Esophagus muscularis mucosa (tissue), 4 donors: Measurements from ENCODE around the gene CLEC16A. TPM values are rescaled to one million over a fixed set of nuclear protein-coding genes. Genes with fewer than 3 reads are reported as not detected.

Experiments used
- DNase-seq: peaks from one replicate; pipeline ENCODE4 v3.0.0-alpha.2; 2017; ENCODE audit errors: extremely low spot score
- H3K27ac ChIP-seq, 4 donors: fragments of 200-600 bp; sonication (generic); replicated peaks in 1 of 4; 1 replicate in 3 of 4; 2 replicates in 1 of 4; pipeline ENCODE4 v1.5.1; 2016 to 2019; ENCODE audit warnings: mild to moderate bottlenecking in 1 of 4
- H3K27me3 ChIP-seq, 4 donors: fragments of 200-600 bp; sonication (generic); one replicate each; pipeline versions ENCODE4 v1.5.1 to v1.6.0; 2016 to 2019
- H3K36me3 ChIP-seq, 4 donors: fragments of 200-600 bp; sonication (generic); one replicate each; pipeline ENCODE4 v1.5.1; 2016 to 2019
- H3K4me1 ChIP-seq, 4 donors: fragments of 200-600 bp; sonication (generic); one replicate each; pipeline ENCODE4 v1.5.1; 2016 to 2019
- H3K4me3 ChIP-seq, 4 donors: fragments of 200-600 bp; sonication (generic); 1 replicate in 2 of 4; 2 replicates in 2 of 4; pipeline ENCODE4 v1.5.1; 2016 to 2019; ENCODE audit warnings: mild to moderate bottlenecking in 4 of 4, moderate library complexity in 1 of 4
- H3K9me3 ChIP-seq, 4 donors: fragments of 200-600 bp; sonication (generic); 1 replicate in 3 of 4; 2 replicates in 1 of 4; pipeline ENCODE4 v1.5.1; 2016 to 2019
- CTCF ChIP-seq, 3 experiments: fragments of 200-600 bp in 2 of 3; fragments of 450-650 bp in 1 of 3; sonication (generic) in 2 of 3; IDR thresholded peaks; one replicate each; pipeline ENCODE4 v1.5.1; 2017 to 2019; ENCODE audit warnings: antibody characterized with exemption in 3 of 3, mild to moderate bottlenecking in 2 of 3, moderate library complexity in 1 of 3
- EP300 ChIP-seq: sonication (generic); formaldehyde crosslinking; IDR thresholded peaks from one replicate; pipeline ENCODE4 v1.6.1; 2017; ENCODE audit warnings: antibody characterized with exemption
- POLR2A ChIP-seq: fragments of 450-650 bp; IDR thresholded peaks from one replicate; pipeline ENCODE4 v1.6.1; 2017; ENCODE audit warnings: antibody characterized with exemption, moderate library complexity, mild to moderate bottlenecking, low read depth
- POLR2AphosphoS5 ChIP-seq, 2 donors: sonication (generic); formaldehyde crosslinking; IDR thresholded peaks; one replicate each; pipeline ENCODE4 v1.6.1; 2017; ENCODE audit warnings: antibody characterized with exemption in 2 of 2
- WGBS: methylation state at CpG from one replicate; pipeline ENCODE4 v1.1.5; 2018; 5-methylcytosine and 5-hydroxymethylcytosine counted together
- intact Hi-C: fragments of 100-400 bp; cut with DNase I; formaldehyde crosslinking; loops from one replicate; pipeline ENCODE4 v1.15.1; 2023
- total RNA-seq, 4 donors: library from RNA; depleted of rRNA; stranded (reverse); fragments of >200 nt; gene quantifications; one replicate each; pipeline versions ENCODE4 v1.1.0 to v1.2.1, GENCODE V29; 2016

The CLEC16A gene
- total RNA-seq, 4 donors from 2014 or later = 22.3 to 34.7 (median 29.2) TPM

GRCh38 chr16:11138022-11138768 lies 193.8 kb downstream of the CLEC16A start:
- H3K27ac ChIP-seq = no peak overlapping the region
- intact Hi-C loops = no loop called here
- TF ChIP-seq EP300 = no peak
- peaks cover 35 to 47% (median 46%) of the 10 kb centered on the region in 4 donors for H3K4me1 ChIP-seq
- H3K4me3 ChIP-seq = no peak overlapping the region
- H3K9me3 ChIP-seq = no peaks in the 10 kb centered on the region
- 94% methylated on average over 13 of the region's 14 CpGs for WGBS
- DNase-seq = no peak
- no peaks in the 10 kb centered on the region for H3K27me3 ChIP-seq
- H3K36me3 ChIP-seq = peaks cover 0 to 4% (median 0%) of the 10 kb centered on the region in 4 donors

DNA sequence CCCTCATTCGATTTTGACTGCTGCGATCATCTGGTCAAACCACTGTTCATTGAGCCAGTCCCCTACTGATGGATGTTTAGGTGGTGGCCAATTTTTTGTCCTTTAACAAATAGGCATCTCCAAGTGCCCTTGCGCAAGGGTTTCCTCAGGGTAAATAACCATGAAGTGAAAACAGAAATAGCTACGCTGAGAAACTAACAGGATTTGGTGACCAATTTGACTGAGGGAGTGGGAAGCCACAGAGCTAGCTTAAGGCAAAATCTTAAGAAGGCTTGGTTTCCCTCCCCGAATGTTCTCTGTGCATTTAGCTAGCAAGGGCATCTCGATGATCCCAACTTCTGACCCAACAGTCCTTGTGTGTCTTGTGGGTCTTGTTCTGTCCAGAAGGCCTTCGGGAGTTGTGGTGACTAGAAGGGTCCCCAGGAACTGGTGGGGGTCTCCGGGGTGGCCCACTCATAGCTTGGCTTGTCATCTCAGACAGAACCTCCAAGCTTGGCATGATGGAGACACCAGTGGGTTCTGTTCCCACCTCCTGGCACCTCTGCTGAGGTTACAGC lies 194.5 kb downstream of the CLEC16A start:
- intact Hi-C loops = no loop called here

GRCh38 chr16:11139326-11140097 lies 195.1 kb downstream of the CLEC16A start:
- Histone ChIP-seq H3K27ac (peak overlapping the region in 1 of 4 donors; percentile 20), H3K27me3 (no peaks in the 10 kb centered on the region), H3K4me3 (no peak overlapping the region), H3K4me1 (peaks cover 35 to 48% (median 45%) of the 10 kb centered on the region in 4 donors), H3K36me3 (peaks cover 0 to 4% (median 0%) of the 10 kb centered on the region in 4 donors), H3K9me3 (no peaks in the 10 kb centered on the region)
- TF ChIP-seq CTCF (IDR thresholded peaks at IDR 0.05) (no peak), EP300 (no peak), POLR2AphosphoS5 (IDR thresholded peaks at IDR 0.05) (no peak), POLR2A (no peak)
- DNase-seq = no peak
- intact Hi-C loops = no loop called here
- 82% methylated on average over 5 of the region's 5 CpGs for WGBS

More for the DNA sequence above, 194.5 kb downstream of the CLEC16A start:
- H3K4me3 ChIP-seq = no peak overlapping the region
- H3K9me3 ChIP-seq = no peaks in the 10 kb centered on the region
- H3K27ac ChIP-seq = peak overlapping the region in 1 of 4 donors; percentile 20
- H3K4me1 ChIP-seq = peaks cover 35 to 47% (median 45%) of the 10 kb centered on the region in 4 donors
- TF ChIP-seq CTCF (IDR thresholded peaks at IDR 0.05) (no peak), EP300 (no peak), POLR2AphosphoS5 (IDR thresholded peaks at IDR 0.05) (no peak), POLR2A (no peak)
- H3K36me3 ChIP-seq = peaks cover 0 to 4% (median 0%) of the 10 kb centered on the region in 4 donors
- no peaks in the 10 kb centered on the region for H3K27me3 ChIP-seq
- no peak for DNase-seq
- WGBS = 95% methylated on average over 8 of the region's 8 CpGs

GRCh38 chr16:11140098-11140375 lies 195.7 kb downstream of the CLEC16A start:
- Histone ChIP-seq H3K4me3 (no peak overlapping the region), H3K9me3 (no peaks in the 10 kb centered on the region), H3K4me1 (peaks cover 36 to 47% (median 46%) of the 10 kb centered on the region in 4 donors), H3K36me3 (peaks cover 0 to 4% (median 0%) of the 10 kb centered on the region in 4 donors), H3K27ac (no peak overlapping the region), H3K27me3 (no peaks in the 10 kb centered on the region)
- DNase-seq = no peak
- 84% methylated on average over 4 of the region's 8 CpGs for WGBS
- intact Hi-C loops = no loop called here
- no peak for TF ChIP-seq POLR2AphosphoS5 (IDR thresholded peaks at IDR 0.05)
- no peak for TF ChIP-seq CTCF (IDR thresholded peaks at IDR 0.05)
- TF ChIP-seq POLR2A = no peak
- TF ChIP-seq EP300 = no peak

- intact Hi-C loops = no loop called here
- TF ChIP-seq CTCF (IDR thresholded peaks at IDR 0.05) = no peak
- TF ChIP-seq EP300 = no peak
- TF ChIP-seq POLR2A = no peak
- no peak for TF ChIP-seq POLR2AphosphoS5 (IDR thresholded peaks at IDR 0.05)
- Histone ChIP-seq H3K4me3 (no peak overlapping the region), H3K9me3 (no peaks in the 10 kb centered on the region), H3K4me1 (peaks cover 35 to 47% (median 44%) of the 10 kb centered on the region in 4 donors), H3K27ac (no peak overlapping the region), H3K27me3 (no peaks in the 10 kb centered on the region), H3K36me3 (peaks cover 0 to 4% (median 0%) of the 10 kb centered on the region in 4 donors)
- no peak for DNase-seq
- WGBS = 86% methylated on average over 2 of the region's 4 CpGs
Observed at GRCh38 chr16:11140466-11140865, 196.1 kb downstream of the CLEC16A start.
